ENCODE data around the gene TOMM34. TPM values are rescaled to one million over a fixed set of nuclear protein-coding genes. Genes with fewer than 3 reads are reported as not detected.

TOMM34 gene
- polyA plus RNA-seq, 1 donor from 2014 or later = 10.0 TPM

DNA sequence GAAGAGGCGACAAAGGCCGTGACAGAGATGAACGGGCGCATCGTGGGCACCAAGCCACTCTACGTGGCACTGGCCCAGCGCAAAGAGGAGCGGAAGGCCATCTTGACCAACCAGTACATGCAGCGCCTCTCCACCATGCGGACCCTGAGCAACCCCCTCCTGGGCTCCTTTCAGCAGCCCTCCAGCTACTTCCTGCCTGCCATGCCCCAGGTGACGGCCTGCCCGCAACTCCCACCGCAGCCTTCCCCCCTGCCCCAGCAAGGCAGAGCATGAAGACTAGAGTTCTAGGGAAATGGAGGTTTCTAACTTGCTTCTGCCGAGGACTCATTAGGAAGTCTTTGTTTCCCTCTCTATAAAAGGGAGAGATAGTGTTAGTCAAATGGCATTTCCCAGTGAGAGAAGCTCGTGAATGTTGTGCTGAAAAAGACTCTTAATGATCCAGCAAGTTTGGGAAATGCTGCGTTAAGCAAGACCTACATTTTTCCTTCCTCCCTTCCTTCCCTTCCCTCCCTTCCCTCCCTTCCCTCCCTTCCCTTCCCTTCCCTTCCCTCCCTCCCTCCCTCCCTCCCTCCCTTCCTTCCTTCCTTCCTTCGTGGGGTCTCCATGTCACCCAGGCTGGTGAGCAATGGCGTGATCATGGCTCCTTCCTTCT, 29.6 kb downstream of the TOMM34 start:
- Histone ChIP-seq H3K9me2 (ENCODE audit: insufficient read depth, low read length) (no peaks in the 10 kb centered on the region), H3K9ac (ENCODE audit: low read length) (no peak overlapping the region), H3K36me3 (ENCODE audit: insufficient read depth, low read length) (no peaks in the 10 kb centered on the region), H2AFZ (ENCODE audit: low read depth, low read length) (no peak overlapping the region), H3K27me3 (ENCODE audit: insufficient read depth, low read depth, low read length) (no peaks in the 10 kb centered on the region), H3F3A (ENCODE audit: insufficient read depth, low read length, poor library complexity, severe bottlenecking) (no peaks in the 10 kb centered on the region), H4K20me1 (ENCODE audit: insufficient read depth) (no peaks in the 10 kb centered on the region), H3K4me3 (ENCODE audit: low read length) (no peak overlapping the region), H3K9me3 (ENCODE audit: low read length) (no peaks in the 10 kb centered on the region), H3K27ac (ENCODE audit: low read length) (no peak overlapping the region), H3K79me2 (replicated peaks; ENCODE audit: insufficient read depth, low read length) (no peaks in the 10 kb centered on the region), H3K4me2 (ENCODE audit: low read length) (no peak overlapping the region)
- TF ChIP-seq, protein P1, sequence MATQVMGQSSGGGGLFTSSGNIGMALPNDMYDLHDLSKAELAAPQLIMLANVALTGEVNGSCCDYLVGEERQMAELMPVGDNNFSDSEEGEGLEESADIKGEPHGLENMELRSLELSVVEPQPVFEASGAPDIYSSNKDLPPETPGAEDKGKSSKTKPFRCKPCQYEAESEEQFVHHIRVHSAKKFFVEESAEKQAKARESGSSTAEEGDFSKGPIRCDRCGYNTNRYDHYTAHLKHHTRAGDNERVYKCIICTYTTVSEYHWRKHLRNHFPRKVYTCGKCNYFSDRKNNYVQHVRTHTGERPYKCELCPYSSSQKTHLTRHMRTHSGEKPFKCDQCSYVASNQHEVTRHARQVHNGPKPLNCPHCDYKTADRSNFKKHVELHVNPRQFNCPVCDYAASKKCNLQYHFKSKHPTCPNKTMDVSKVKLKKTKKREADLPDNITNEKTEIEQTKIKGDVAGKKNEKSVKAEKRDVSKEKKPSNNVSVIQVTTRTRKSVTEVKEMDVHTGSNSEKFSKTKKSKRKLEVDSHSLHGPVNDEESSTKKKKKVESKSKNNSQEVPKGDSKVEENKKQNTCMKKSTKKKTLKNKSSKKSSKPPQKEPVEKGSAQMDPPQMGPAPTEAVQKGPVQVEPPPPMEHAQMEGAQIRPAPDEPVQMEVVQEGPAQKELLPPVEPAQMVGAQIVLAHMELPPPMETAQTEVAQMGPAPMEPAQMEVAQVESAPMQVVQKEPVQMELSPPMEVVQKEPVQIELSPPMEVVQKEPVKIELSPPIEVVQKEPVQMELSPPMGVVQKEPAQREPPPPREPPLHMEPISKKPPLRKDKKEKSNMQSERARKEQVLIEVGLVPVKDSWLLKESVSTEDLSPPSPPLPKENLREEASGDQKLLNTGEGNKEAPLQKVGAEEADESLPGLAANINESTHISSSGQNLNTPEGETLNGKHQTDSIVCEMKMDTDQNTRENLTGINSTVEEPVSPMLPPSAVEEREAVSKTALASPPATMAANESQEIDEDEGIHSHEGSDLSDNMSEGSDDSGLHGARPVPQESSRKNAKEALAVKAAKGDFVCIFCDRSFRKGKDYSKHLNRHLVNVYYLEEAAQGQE (IDR thresholded peaks at IDR 0.05; ENCODE audit: borderline replicate concordance) = no peak
- TF ChIP-seq EZH2 (IDR thresholded peaks at IDR 0.05; ENCODE audit: borderline replicate concordance, insufficient read depth, low read length, poor library complexity, severe bottlenecking) = no peak
- no peak for TF ChIP-seq MXI1 (conservative IDR thresholded peaks at IDR 0.05; ENCODE audit: poor library complexity, severe bottlenecking)
- no peak for TF ChIP-seq POLR2AphosphoS5 (IDR thresholded peaks at IDR 0.05)

DNA sequence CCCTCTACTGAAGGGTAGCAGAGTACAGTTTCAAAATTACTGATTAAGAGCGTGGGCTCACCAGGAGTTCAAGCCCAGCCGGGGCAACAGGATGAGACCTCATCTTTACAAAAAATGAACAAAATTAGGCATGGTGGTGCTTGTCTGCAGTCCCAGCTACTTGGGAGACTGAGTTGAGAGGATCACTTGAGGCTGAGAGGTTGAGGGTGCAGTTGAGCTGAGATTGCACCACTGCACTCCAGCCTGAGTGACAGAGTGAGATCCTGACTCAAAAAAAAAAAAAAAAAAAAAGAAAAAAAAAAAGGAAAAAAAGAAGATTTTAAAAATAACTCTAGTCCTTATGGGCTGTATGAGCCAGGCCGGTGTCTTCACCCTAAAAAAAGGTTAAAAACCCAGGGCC, 31.6 kb downstream of the TOMM34 start:
- Histone ChIP-seq H3K9me3 (ENCODE audit: low read length) (no peaks in the 10 kb centered on the region), H3K4me2 (ENCODE audit: low read length) (no peak overlapping the region)

DNA sequence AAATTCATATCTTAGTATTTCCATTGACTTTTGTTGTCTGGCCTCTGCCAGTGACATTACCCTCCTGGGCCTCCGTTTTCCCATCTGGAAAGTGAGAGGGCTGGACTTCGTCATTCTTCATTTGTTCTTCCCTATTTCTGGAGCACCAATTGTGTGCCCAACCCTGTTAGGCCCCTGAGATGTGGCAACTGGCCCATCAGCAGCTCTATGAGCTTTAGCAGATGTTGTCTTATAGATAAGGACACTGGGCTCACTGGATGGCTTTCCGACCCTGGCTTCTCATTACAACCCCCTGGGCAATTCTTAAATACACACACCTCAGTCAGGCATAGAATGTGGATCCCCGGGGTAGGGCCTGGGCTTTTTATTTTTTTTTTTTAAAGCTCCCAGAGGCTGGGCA, 35.7 kb downstream of the TOMM34 start:
- no peaks in the 10 kb centered on the region for H3K36me3 ChIP-seq (ENCODE audit: insufficient read depth, low read length)
- H3K27me3 ChIP-seq (ENCODE audit: insufficient read depth, low read depth, low read length) = no peaks in the 10 kb centered on the region
- H3K4me3 ChIP-seq (ENCODE audit: low read length) = no peak overlapping the region
- no peak overlapping the region for H3K9ac ChIP-seq (ENCODE audit: low read length)
- H4K20me1 ChIP-seq (ENCODE audit: insufficient read depth) = no peaks in the 10 kb centered on the region
- no peaks in the 10 kb centered on the region for H3F3A ChIP-seq (ENCODE audit: insufficient read depth, low read length, poor library complexity, severe bottlenecking)
- no peak overlapping the region for H3K27ac ChIP-seq (ENCODE audit: low read length)
- no peak overlapping the region for H3K4me2 ChIP-seq (ENCODE audit: low read length)
- TF ChIP-seq EP300 (conservative IDR thresholded peaks at IDR 0.05; ENCODE audit: poor library complexity, severe bottlenecking) (no peak), RAD21 (conservative IDR thresholded peaks at IDR 0.05) (no peak), MXI1 (conservative IDR thresholded peaks at IDR 0.05; ENCODE audit: poor library complexity, severe bottlenecking) (no peak), POLR2AphosphoS5 (IDR thresholded peaks at IDR 0.05) (no peak), EZH2 (IDR thresholded peaks at IDR 0.05; ENCODE audit: borderline replicate concordance, insufficient read depth, low read length, poor library complexity, severe bottlenecking) (no peak), TAF1 (IDR thresholded peaks at IDR 0.05; ENCODE audit: low read depth) (no peak), SMC3 (conservative IDR thresholded peaks at IDR 0.05; ENCODE audit: poor library complexity) (no peak)
- TF ChIP-seq, protein P2, sequence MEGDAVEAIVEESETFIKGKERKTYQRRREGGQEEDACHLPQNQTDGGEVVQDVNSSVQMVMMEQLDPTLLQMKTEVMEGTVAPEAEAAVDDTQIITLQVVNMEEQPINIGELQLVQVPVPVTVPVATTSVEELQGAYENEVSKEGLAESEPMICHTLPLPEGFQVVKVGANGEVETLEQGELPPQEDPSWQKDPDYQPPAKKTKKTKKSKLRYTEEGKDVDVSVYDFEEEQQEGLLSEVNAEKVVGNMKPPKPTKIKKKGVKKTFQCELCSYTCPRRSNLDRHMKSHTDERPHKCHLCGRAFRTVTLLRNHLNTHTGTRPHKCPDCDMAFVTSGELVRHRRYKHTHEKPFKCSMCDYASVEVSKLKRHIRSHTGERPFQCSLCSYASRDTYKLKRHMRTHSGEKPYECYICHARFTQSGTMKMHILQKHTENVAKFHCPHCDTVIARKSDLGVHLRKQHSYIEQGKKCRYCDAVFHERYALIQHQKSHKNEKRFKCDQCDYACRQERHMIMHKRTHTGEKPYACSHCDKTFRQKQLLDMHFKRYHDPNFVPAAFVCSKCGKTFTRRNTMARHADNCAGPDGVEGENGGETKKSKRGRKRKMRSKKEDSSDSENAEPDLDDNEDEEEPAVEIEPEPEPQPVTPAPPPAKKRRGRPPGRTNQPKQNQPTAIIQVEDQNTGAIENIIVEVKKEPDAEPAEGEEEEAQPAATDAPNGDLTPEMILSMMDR (IDR thresholded peaks at IDR 0.05; ENCODE audit: poor library complexity, severe bottlenecking) = no peak
- TF ChIP-seq, protein P1 (IDR thresholded peaks at IDR 0.05; ENCODE audit: borderline replicate concordance) = no peak
- H3K9me2 ChIP-seq (ENCODE audit: insufficient read depth, low read length) = no peaks in the 10 kb centered on the region
- no peaks in the 10 kb centered on the region for H3K79me2 ChIP-seq (replicated peaks; ENCODE audit: insufficient read depth, low read length)
- H3K9me3 ChIP-seq (ENCODE audit: low read length) = no peaks in the 10 kb centered on the region
- no peak overlapping the region for H2AFZ ChIP-seq (ENCODE audit: low read depth, low read length)

More for the DNA sequence above, 31.6 kb downstream of the TOMM34 start:
- H3K27ac ChIP-seq (ENCODE audit: low read length) = no peak overlapping the region
- no peaks in the 10 kb centered on the region for H3K27me3 ChIP-seq (ENCODE audit: insufficient read depth, low read depth, low read length)
- no peak overlapping the region for H2AFZ ChIP-seq (ENCODE audit: low read depth, low read length)
- no peaks in the 10 kb centered on the region for H3K79me2 ChIP-seq (replicated peaks; ENCODE audit: insufficient read depth, low read length)
- H3K36me3 ChIP-seq (ENCODE audit: insufficient read depth, low read length) = no peaks in the 10 kb centered on the region
- no peak overlapping the region for H3K4me3 ChIP-seq (ENCODE audit: low read length)
- no peak for TF ChIP-seq EP300 (conservative IDR thresholded peaks at IDR 0.05; ENCODE audit: poor library complexity, severe bottlenecking)
- TF ChIP-seq RAD21 (conservative IDR thresholded peaks at IDR 0.05) = no peak
- no peak for TF ChIP-seq SMC3 (conservative IDR thresholded peaks at IDR 0.05; ENCODE audit: poor library complexity)
- TF ChIP-seq TAF1 (IDR thresholded peaks at IDR 0.05; ENCODE audit: low read depth) = no peak
- no peak overlapping the region for H3K9ac ChIP-seq (ENCODE audit: low read length)
- no peaks in the 10 kb centered on the region for H3F3A ChIP-seq (ENCODE audit: insufficient read depth, low read length, poor library complexity, severe bottlenecking)
- no peaks in the 10 kb centered on the region for H3K9me2 ChIP-seq (ENCODE audit: insufficient read depth, low read length)
- no peaks in the 10 kb centered on the region for H4K20me1 ChIP-seq (ENCODE audit: insufficient read depth)
